Effector memory CD4-positive, alpha-beta T cell (primary cell): Measurements from ENCODE around the gene ASB2.
A peak's percentile ranks its signal among the peaks of the same experiment; 100 is the strongest.

Experiments
- DNase-seq, 3 donors: peaks; one replicate each; pipeline ENCODE4 v3.0.0-alpha.2; 2020
- H3K27ac ChIP-seq: 2 replicates; pipeline ENCODE4 v1.7.0; 2013; ENCODE audit warnings: mild to moderate bottlenecking, low read length, moderate library complexity; ENCODE audit not compliant: insufficient read depth, poor library complexity, severe bottlenecking
- H3K27me3 ChIP-seq: replicated peaks from 2 replicates; pipeline ENCODE4 v1.7.0; 2013; ENCODE audit warnings: mild to moderate bottlenecking, low read length; ENCODE audit not compliant: insufficient read depth, control insufficient read depth, poor library complexity, severe bottlenecking
- H3K36me3 ChIP-seq: 2 replicates; pipeline ENCODE4 v1.7.0; 2013; ENCODE audit warnings: mild to moderate bottlenecking, low read length, moderate library complexity; ENCODE audit not compliant: control insufficient read depth, insufficient read depth
- H3K4me1 ChIP-seq: 2 replicates; pipeline ENCODE4 v1.7.0; 2013; ENCODE audit warnings: low read length, mild to moderate bottlenecking; ENCODE audit not compliant: control insufficient read depth, insufficient read depth, poor library complexity, severe bottlenecking
- H3K4me3 ChIP-seq: 2 replicates; pipeline ENCODE4 v1.7.0; 2013; ENCODE audit warnings: low read length, low read depth, mild to moderate bottlenecking; ENCODE audit not compliant: insufficient read depth, poor library complexity, severe bottlenecking
- H3K9me3 ChIP-seq: 2 replicates; pipeline ENCODE4 v1.7.0; 2013; ENCODE audit warnings: mild to moderate bottlenecking, low read length, moderate library complexity; ENCODE audit not compliant: control insufficient read depth

Gene ASB2

GRCh38 chr14:93957333-93957710 lies 19.0 kb downstream of the ASB2 start:
- H3K36me3 ChIP-seq, result no peaks in the 10 kb centered on the region
- H3K27ac ChIP-seq, result peak overlapping the region; percentile 8
- no peaks in the 10 kb centered on the region for H3K9me3 ChIP-seq
- H3K4me3 ChIP-seq, result no peak overlapping the region
- H3K27me3 ChIP-seq, result no peaks in the 10 kb centered on the region
- H3K4me1 ChIP-seq, result peaks cover 93% of the 10 kb centered on the region
- DNase-seq, result no peak

DNA sequence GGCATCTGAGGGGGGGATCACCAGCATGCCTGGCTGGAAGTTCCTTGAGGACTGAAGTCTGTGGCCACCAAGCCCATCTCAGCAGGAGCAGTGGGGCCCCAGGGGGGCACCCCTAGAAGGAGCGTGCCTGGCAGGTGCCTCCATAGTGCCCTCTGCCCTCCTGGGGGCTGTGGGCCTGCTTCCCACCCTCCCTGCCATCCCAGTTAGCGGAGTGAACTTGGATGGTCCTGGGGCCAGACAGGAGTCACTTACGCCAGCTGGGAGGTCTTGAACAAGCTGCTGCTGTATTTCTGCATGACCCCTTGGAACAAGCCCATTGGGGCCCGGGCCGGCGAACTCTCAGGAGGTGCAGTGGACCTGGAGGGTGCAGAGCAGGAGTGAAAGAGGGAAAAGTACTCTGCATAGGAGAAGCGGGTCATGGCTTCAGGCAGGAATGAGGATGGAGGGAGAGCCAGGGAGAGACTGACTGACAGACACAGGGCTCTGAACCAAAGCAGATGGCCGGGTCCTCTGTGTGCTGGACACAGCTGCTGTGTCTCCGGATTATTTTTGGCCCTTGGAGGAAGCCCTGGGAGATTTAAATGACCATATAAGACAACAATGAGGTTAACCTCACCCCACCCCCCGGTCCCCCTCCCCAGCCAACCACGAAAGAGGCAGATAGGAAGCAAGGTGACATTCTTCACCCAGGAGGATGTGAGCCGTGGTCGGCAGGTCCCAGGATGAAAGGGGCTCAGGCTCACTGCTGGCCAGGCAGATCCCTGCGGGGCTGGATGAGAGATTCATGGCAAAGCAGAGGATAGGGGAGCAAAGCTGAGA lies 19.6 kb downstream of the ASB2 start:
- peaks cover 91% of the 10 kb centered on the region for H3K4me1 ChIP-seq
- no peaks in the 10 kb centered on the region for H3K36me3 ChIP-seq
- H3K27ac ChIP-seq, result peak overlapping the region; percentile 8
- no peak overlapping the region for H3K4me3 ChIP-seq
- no peaks in the 10 kb centered on the region for H3K9me3 ChIP-seq
- H3K27me3 ChIP-seq, result no peaks in the 10 kb centered on the region
- no peak for DNase-seq

GRCh38 chr14:93955850-93956481 lies 20.4 kb downstream of the ASB2 start:
- H3K9me3 ChIP-seq, result no peaks in the 10 kb centered on the region
- DNase-seq, result no peak
- H3K27ac ChIP-seq, result peak overlapping the region; percentile 62
- peaks cover 84% of the 10 kb centered on the region for H3K4me1 ChIP-seq
- no peaks in the 10 kb centered on the region for H3K27me3 ChIP-seq
- no peaks in the 10 kb centered on the region for H3K36me3 ChIP-seq
- H3K4me3 ChIP-seq, result peak overlapping the region; percentile 13

DNA sequence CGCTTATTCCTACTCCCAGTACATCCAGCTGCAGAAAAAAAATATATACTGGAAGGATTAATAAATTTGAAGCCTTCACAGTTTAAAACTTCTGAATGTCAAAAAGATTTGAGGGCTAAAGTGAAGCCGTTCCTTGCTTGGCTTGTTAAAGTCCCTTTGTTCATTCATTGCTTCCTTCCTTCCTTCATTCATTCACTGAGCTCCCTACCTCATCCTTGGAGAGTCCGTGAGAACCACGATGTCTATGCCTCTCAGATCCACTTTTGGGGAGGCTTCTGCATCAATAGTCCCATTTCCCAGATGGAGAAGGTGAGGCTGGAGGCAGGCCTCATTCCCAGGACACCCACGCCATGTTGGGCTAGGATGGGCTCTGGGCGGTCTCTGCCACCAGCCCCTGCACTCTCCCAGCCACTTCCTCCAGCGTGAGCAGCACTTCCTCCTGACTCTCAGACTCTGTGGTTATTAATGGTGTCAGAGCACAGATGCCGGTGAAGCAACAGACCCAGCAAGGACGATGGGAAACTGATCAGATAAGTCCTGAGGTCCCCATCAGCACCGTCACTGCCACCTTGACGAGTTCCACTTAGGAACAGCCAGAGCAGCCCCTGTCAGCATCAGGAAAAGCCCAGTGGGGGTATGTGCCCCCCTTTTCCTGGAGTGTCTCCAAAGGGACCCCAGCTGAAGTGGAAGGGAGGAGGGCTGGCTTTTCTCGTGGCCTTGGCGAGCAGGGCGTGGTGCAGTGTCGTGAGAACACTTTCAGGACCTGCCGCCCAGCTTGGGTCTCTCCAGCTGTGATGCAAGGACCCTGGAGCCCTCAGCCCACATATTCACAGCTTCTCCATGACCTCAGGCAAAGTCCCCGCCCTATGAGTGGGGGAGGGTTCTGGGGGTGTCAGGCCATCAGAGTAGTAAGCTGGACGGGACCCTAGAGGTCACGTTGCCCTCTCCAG lies 21.2 kb downstream of the ASB2 start:
- Histone ChIP-seq H3K27me3 (no peaks in the 10 kb centered on the region), H3K4me3 (peak overlapping the region; percentile 13), H3K36me3 (no peaks in the 10 kb centered on the region), H3K4me1 (peaks cover 76% of the 10 kb centered on the region), H3K9me3 (no peaks in the 10 kb centered on the region), H3K27ac (peak overlapping the region; percentile 62)
- DNase-seq, result peak; percentile 42 to 54 (median 47)

- Histone ChIP-seq H3K9me3 (no peaks in the 10 kb centered on the region), H3K27me3 (no peaks in the 10 kb centered on the region), H3K27ac (no peak overlapping the region), H3K36me3 (no peaks in the 10 kb centered on the region), H3K4me1 (peaks cover 69% of the 10 kb centered on the region), H3K4me3 (peak overlapping the region; percentile 13)
- no peak for DNase-seq
These were observed 21.9 kb downstream of the ASB2 start for GRCh38 chr14:93954516-93954830.

- Histone ChIP-seq H3K4me3 (no peak overlapping the region), H3K27ac (no peak overlapping the region), H3K36me3 (no peaks in the 10 kb centered on the region), H3K27me3 (no peaks in the 10 kb centered on the region), H3K4me1 (peaks cover 65% of the 10 kb centered on the region), H3K9me3 (no peaks in the 10 kb centered on the region)
- DNase-seq, result no peak
These were observed 22.4 kb downstream of the ASB2 start for GRCh38 chr14:93953739-93954515.

DNA sequence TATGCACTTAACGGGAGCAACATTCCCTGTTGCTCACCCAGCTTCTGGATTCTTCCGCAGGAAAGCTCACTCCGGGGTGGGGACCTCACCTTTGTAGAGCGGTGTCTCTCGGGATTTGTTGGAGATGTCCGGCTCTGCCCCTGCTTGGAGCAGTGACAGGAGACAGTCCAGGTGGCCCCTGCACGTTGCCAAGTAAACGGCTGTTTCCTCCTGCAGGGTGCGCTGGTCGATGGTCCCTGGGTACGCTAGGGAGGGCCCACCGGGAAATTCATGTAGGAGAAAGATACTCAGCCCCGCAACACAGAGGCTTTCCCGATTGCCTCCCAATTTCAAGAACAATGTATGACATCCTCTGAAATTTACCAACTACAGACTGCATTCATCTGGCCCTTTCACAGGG lies 23.1 kb downstream of the ASB2 start:
- Histone ChIP-seq H3K36me3 (no peaks in the 10 kb centered on the region), H3K9me3 (no peaks in the 10 kb centered on the region), H3K4me3 (no peak overlapping the region), H3K27me3 (no peaks in the 10 kb centered on the region), H3K4me1 (peaks cover 58% of the 10 kb centered on the region), H3K27ac (no peak overlapping the region)
- DNase-seq, result no peak

GRCh38 chr14:93952829-93953228 lies 23.5 kb downstream of the ASB2 start:
- Histone ChIP-seq H3K36me3 (no peaks in the 10 kb centered on the region), H3K27ac (no peak overlapping the region), H3K27me3 (no peaks in the 10 kb centered on the region), H3K9me3 (no peaks in the 10 kb centered on the region), H3K4me3 (no peak overlapping the region), H3K4me1 (peaks cover 54% of the 10 kb centered on the region)
- no peak for DNase-seq

DNA sequence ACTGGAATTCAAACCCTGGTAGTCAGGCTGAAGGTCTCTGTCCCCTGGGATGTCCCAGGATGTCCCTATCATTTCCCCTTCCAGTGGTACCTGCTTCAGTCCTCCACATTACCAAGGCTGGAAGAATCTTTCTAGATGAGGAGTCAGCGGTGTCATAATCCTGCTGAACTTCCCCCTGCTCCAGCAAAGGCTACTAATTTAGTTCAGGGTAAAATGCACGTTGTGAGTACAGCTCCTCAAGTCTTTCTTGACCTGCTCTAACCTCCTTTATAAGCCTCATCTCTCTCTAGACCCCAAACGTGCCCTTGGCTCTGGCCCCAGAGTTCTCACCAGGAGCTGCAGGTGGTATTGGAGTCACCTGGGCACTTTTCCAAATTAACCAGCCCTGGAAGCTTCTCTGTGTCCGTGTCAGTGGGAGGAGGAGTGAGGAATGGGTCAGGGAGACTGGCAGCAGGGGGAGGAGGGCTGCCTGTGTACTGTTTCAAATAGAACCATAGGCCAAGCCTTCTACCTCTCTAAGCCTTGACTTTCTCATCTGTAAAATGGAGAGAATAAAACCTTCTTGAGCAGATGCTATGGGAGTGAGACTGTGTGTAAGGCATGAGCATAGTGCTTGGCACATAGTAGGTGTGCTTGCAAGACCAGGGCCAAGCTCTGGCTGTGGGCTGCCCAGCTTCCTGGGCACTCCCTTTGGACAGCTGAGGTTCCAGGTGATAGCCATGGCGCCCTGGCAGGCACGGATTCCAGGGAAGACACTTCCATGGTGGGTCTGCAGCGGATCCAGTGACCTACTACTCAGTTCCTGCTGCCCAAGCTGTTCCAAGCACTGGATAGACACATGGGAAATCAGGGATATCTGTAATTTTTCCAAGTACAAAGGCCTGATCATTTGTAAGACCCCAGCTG lies 24.5 kb downstream of the ASB2 start:
- no peaks in the 10 kb centered on the region for H3K36me3 ChIP-seq
- peaks cover 44% of the 10 kb centered on the region for H3K4me1 ChIP-seq
- no peak for DNase-seq
- no peaks in the 10 kb centered on the region for H3K27me3 ChIP-seq
- no peak overlapping the region for H3K27ac ChIP-seq
- H3K4me3 ChIP-seq, result no peak overlapping the region
- no peaks in the 10 kb centered on the region for H3K9me3 ChIP-seq
